ENCODE measurements around the gene FAM78A. TPM values are rescaled to one million over a fixed set of nuclear protein-coding genes. Genes with fewer than 3 reads are reported as not detected.

Gene FAM78A
- total and polyA plus RNA-seq, 4 donors: 0.59 to 6.3 (median 3.0) TPM

DNA sequence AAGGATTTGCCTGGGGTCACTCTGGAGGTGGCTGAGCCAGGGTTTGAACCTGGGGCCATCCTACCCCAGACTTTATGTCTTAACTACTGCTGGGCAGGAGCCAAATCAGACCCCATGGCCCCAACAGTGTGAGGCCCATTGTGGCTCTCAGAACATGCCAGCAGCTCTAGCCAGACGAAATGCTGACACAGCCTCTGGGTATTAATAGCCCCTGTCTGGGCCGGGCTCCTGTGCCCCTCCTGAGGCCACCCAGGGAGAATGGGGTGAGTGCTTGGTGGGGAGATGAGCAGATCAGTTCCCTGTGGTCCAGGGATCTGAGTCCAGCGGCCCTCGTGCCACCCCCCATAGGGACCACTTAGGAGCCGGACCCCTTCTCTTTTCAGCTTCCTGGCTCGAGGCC is 11.0 kb upstream of the FAM78A start:
- Histone ChIP-seq H3K4me1 (ENCODE audit: control insufficient read depth in 1 of 2, insufficient read depth in 2 of 2, low read length in 2 of 2) (no peaks in the 10 kb centered on the region), H3K27ac (ENCODE audit: low read depth in 1 of 2, low read length in 2 of 2) (no peak overlapping the region), H3K9me3 (ENCODE audit: control insufficient read depth, low read length) (no peaks in the 10 kb centered on the region), H3K27me3 (ENCODE audit: control insufficient read depth in 1 of 2, insufficient read depth in 2 of 2, low read length in 1 of 2) (no peaks in the 10 kb centered on the region), H3K36me3 (ENCODE audit: control insufficient read depth in 1 of 2, insufficient read depth in 2 of 2, low read length in 1 of 2) (no peaks in the 10 kb centered on the region), H3K4me3 (ENCODE audit: low read length in 2 of 2) (no peak overlapping the region)
- intact Hi-C loops (cut with DNase I): loop anchor here in 1 of 2 donors (5.0 kb wide), 1 partner anchor 50 kb away; no protein-coding TSS in a partner anchor
- ATAC-seq (ENCODE audit: low FRiP score): no peak
- 74 to 80% methylated on average over 5 to 6 of the region's 6 CpGs for WGBS, 2 donors
- no peak for DNase-seq

GRCh38 chr9:131284856-131285255 is 8.5 kb upstream of the FAM78A start:
- H3K27ac ChIP-seq (ENCODE audit: low read depth in 1 of 2, low read length in 2 of 2): no peak overlapping the region
- H3K4me3 ChIP-seq (ENCODE audit: low read length in 2 of 2): no peak overlapping the region
- intact Hi-C loops (cut with DNase I): loop anchor here in 1 of 2 donors (5.0 kb wide), 1 partner anchor 48 kb away; no protein-coding TSS in a partner anchor
- no peaks in the 10 kb centered on the region for H3K4me1 ChIP-seq (ENCODE audit: control insufficient read depth in 1 of 2, insufficient read depth in 2 of 2, low read length in 2 of 2)
- WGBS, 2 donors: 94% methylated on average over 6 of the region's 6 CpGs
- ATAC-seq (ENCODE audit: low FRiP score) (no peak), DNase-seq (no peak)
- no peaks in the 10 kb centered on the region for H3K36me3 ChIP-seq (ENCODE audit: control insufficient read depth in 1 of 2, insufficient read depth in 2 of 2, low read length in 1 of 2)
- no peaks in the 10 kb centered on the region for H3K9me3 ChIP-seq (ENCODE audit: control insufficient read depth, low read length)
- no peaks in the 10 kb centered on the region for H3K27me3 ChIP-seq (ENCODE audit: control insufficient read depth in 1 of 2, insufficient read depth in 2 of 2, low read length in 1 of 2)

DNA sequence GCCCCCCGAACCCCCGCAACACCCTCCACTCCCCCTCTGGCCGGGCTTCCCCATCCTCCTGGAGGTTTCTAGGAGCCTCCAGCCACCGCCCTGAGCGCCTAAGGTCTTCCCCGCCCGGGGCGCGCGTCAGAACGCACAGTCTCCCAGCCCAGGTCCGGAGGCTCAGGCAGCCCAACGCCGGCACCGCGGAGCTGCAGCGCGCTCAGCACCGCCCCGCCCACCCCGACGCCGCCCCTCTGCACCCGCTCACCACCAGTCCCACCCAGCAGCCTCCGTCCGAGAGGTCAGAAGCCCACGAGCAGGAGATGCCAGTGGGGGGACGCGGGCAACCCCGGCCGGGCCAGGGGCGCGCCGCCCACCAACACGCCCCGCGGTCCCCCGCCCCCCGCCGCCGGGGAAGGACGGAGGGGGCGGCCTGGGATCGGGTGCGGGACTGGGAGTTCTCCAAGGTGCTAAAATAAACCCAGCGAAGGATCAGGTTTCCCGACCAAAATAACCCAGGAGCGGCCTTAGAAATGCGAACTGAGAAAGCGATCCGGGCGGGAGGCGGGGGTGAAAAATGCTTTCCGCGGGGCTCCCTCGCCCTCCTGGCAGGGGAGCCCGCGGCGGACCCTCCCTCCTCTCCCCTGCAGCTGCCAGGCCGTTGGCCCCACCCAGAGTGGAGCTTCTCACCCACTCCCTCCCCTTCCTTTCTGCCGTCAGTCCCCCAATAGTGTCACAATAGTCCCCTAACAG is 6.5 kb upstream of the FAM78A start:
- ATAC-seq (ENCODE audit: low FRiP score): no peak
- no peak for DNase-seq
- peak overlapping the region in 1 of 2 donors; percentile 12 for H3K4me3 ChIP-seq (ENCODE audit: low read length in 2 of 2)
- intact Hi-C loops (cut with DNase I): no loop called here
- H3K4me1 ChIP-seq (ENCODE audit: control insufficient read depth in 1 of 2, insufficient read depth in 2 of 2, low read length in 2 of 2): no peaks in the 10 kb centered on the region
- WGBS, 2 donors: 2 to 3% methylated on average over 49 to 61 of the region's 61 CpGs
- no peaks in the 10 kb centered on the region for H3K9me3 ChIP-seq (ENCODE audit: control insufficient read depth, low read length)
- H3K27ac ChIP-seq (ENCODE audit: low read depth in 1 of 2, low read length in 2 of 2): no peak overlapping the region
- H3K27me3 ChIP-seq (ENCODE audit: control insufficient read depth in 1 of 2, insufficient read depth in 2 of 2, low read length in 1 of 2): no peaks in the 10 kb centered on the region
- no peaks in the 10 kb centered on the region for H3K36me3 ChIP-seq (ENCODE audit: control insufficient read depth in 1 of 2, insufficient read depth in 2 of 2, low read length in 1 of 2)

DNA sequence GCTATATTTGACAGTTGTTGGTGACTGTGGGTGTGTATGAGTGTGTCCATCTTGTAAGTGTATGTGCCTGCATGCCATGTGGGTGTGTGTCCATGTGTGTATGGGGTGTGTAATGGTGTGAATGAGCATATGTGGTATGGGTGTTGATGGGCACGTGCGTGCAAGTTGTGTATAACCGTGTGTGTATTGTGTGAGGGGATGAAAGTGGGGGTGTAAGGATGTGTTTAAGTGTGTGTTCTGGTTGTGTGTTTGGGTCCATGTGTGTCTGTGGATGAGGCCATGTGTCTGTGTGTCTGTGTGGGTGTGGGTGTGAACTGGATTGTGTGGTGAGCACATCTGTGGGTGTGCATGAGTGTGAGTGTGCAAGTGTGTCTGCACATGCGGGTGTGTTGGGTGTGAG is 5.9 kb upstream of the FAM78A start:
- Histone ChIP-seq H3K4me3 (ENCODE audit: low read length in 2 of 2) (no peak overlapping the region), H3K4me1 (ENCODE audit: control insufficient read depth in 1 of 2, insufficient read depth in 2 of 2, low read length in 2 of 2) (no peaks in the 10 kb centered on the region), H3K9me3 (ENCODE audit: control insufficient read depth, low read length) (no peaks in the 10 kb centered on the region), H3K27ac (ENCODE audit: low read depth in 1 of 2, low read length in 2 of 2) (no peak overlapping the region), H3K36me3 (ENCODE audit: control insufficient read depth in 1 of 2, insufficient read depth in 2 of 2, low read length in 1 of 2) (no peaks in the 10 kb centered on the region), H3K27me3 (ENCODE audit: control insufficient read depth in 1 of 2, insufficient read depth in 2 of 2, low read length in 1 of 2) (no peaks in the 10 kb centered on the region)
- ATAC-seq (ENCODE audit: low FRiP score): no peak
- DNase-seq: no peak
- 79 to 80% methylated on average over 4 of the region's 4 CpGs for WGBS, 2 donors
- intact Hi-C loops (cut with DNase I): no loop called here

- H3K9me3 ChIP-seq (ENCODE audit: control insufficient read depth, low read length): no peaks in the 10 kb centered on the region
- no peak for DNase-seq
- H3K27ac ChIP-seq (ENCODE audit: low read depth in 1 of 2, low read length in 2 of 2): no peak overlapping the region
- no peak for ATAC-seq (ENCODE audit: low FRiP score)
- WGBS, 2 donors: 77 to 81% methylated on average over 17 of the region's 17 CpGs
- H3K27me3 ChIP-seq (ENCODE audit: control insufficient read depth in 1 of 2, insufficient read depth in 2 of 2, low read length in 1 of 2): no peaks in the 10 kb centered on the region
- no peak overlapping the region for H3K4me3 ChIP-seq (ENCODE audit: low read length in 2 of 2)
- H3K4me1 ChIP-seq (ENCODE audit: control insufficient read depth in 1 of 2, insufficient read depth in 2 of 2, low read length in 2 of 2): no peaks in the 10 kb centered on the region
- intact Hi-C loops (cut with DNase I): no loop called here
- H3K36me3 ChIP-seq (ENCODE audit: control insufficient read depth in 1 of 2, insufficient read depth in 2 of 2, low read length in 1 of 2): no peaks in the 10 kb centered on the region
These were observed 5.0 kb upstream of the FAM78A start for GRCh38 chr9:131281119-131281965.

- ATAC-seq (ENCODE audit: low FRiP score) (no peak), DNase-seq (no peak)
- Histone ChIP-seq H3K27ac (ENCODE audit: low read depth in 1 of 2, low read length in 2 of 2) (no peak overlapping the region), H3K9me3 (ENCODE audit: control insufficient read depth, low read length) (no peaks in the 10 kb centered on the region), H3K4me3 (ENCODE audit: low read length in 2 of 2) (no peak overlapping the region), H3K36me3 (ENCODE audit: control insufficient read depth in 1 of 2, insufficient read depth in 2 of 2, low read length in 1 of 2) (no peaks in the 10 kb centered on the region), H3K27me3 (ENCODE audit: control insufficient read depth in 1 of 2, insufficient read depth in 2 of 2, low read length in 1 of 2) (peaks cover 0 to 1% of the 10 kb centered on the region in 2 donors), H3K4me1 (ENCODE audit: control insufficient read depth in 1 of 2, insufficient read depth in 2 of 2, low read length in 2 of 2) (no peaks in the 10 kb centered on the region)
- 83% methylated on average over 3 of the region's 3 CpGs for WGBS, 2 donors
- intact Hi-C loops (cut with DNase I): no loop called here
These were observed 4.3 kb upstream of the FAM78A start for GRCh38 chr9:131280660-131281059.

GRCh38 chr9:131279863-131280570 is 3.7 kb upstream of the FAM78A start:
- ATAC-seq (ENCODE audit: low FRiP score): no peak
- 67 to 68% methylated on average over 19 of the region's 19 CpGs for WGBS, 2 donors
- DNase-seq: no peak
- Histone ChIP-seq H3K4me1 (ENCODE audit: control insufficient read depth in 1 of 2, insufficient read depth in 2 of 2, low read length in 2 of 2) (no peaks in the 10 kb centered on the region), H3K27me3 (ENCODE audit: control insufficient read depth in 1 of 2, insufficient read depth in 2 of 2, low read length in 1 of 2) (peaks cover 0 to 1% of the 10 kb centered on the region in 2 donors), H3K27ac (ENCODE audit: low read depth in 1 of 2, low read length in 2 of 2) (no peak overlapping the region), H3K36me3 (ENCODE audit: control insufficient read depth in 1 of 2, insufficient read depth in 2 of 2, low read length in 1 of 2) (no peaks in the 10 kb centered on the region), H3K9me3 (ENCODE audit: control insufficient read depth, low read length) (no peaks in the 10 kb centered on the region), H3K4me3 (ENCODE audit: low read length in 2 of 2) (no peak overlapping the region)
- intact Hi-C loops (cut with DNase I): no loop called here

DNA sequence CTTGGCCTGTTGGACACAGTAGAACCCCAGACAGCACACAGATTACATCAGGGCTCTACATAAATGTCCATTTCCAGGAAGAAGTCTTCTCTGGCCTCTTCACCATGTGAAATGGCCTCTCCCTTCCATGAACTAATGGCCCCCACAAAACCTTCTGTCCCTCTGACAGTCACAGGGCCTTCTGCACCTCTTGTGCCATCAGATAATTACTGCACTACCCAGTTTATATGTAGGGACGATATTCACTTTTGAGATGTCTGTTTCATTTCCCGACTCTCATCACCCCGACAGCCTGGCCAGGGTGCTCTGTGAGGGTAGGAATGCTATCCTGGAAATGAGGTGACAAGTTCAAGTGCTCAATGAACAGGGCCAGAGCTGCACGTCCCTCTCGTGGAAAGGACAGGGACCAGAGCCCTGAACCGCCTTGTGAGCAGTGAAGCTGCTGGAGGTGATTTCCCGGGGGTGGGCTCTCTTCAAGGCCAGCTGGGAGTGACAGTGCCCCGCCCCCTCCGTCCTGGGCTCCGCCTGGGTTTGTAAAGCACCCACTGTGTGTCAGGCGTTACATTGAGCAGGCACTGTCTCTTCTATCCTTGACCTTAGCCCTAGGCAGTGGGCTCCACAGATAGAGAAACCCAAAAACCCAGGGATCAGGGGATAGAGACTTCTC is 3.0 kb upstream of the FAM78A start:
- no peak for ATAC-seq (ENCODE audit: low FRiP score)
- 76 to 78% methylated on average over 11 of the region's 11 CpGs for WGBS, 2 donors

More for the DNA sequence above, 3.0 kb upstream of the FAM78A start:
- no peak overlapping the region for H3K4me3 ChIP-seq (ENCODE audit: low read length in 2 of 2)
- H3K27ac ChIP-seq (ENCODE audit: low read depth in 1 of 2, low read length in 2 of 2): no peak overlapping the region
- H3K4me1 ChIP-seq (ENCODE audit: control insufficient read depth in 1 of 2, insufficient read depth in 2 of 2, low read length in 2 of 2): no peaks in the 10 kb centered on the region
- DNase-seq: no peak
- H3K27me3 ChIP-seq (ENCODE audit: control insufficient read depth in 1 of 2, insufficient read depth in 2 of 2, low read length in 1 of 2): peaks cover 0 to 1% of the 10 kb centered on the region in 2 donors
- intact Hi-C loops (cut with DNase I): no loop called here
- no peaks in the 10 kb centered on the region for H3K36me3 ChIP-seq (ENCODE audit: control insufficient read depth in 1 of 2, insufficient read depth in 2 of 2, low read length in 1 of 2)
- H3K9me3 ChIP-seq (ENCODE audit: control insufficient read depth, low read length): no peaks in the 10 kb centered on the region

All from aorta (tissue), 5 donors.